ENCODE measurements around the gene CST7. TPM values are rescaled to one million over a fixed set of nuclear protein-coding genes. Genes with fewer than 3 reads are reported as not detected.

CST7 gene
- total and polyA plus RNA-seq, 2 donors (not counting 3 experiments of a cell fraction or from before 2014, with no cell fraction given) = not detected

DNA sequence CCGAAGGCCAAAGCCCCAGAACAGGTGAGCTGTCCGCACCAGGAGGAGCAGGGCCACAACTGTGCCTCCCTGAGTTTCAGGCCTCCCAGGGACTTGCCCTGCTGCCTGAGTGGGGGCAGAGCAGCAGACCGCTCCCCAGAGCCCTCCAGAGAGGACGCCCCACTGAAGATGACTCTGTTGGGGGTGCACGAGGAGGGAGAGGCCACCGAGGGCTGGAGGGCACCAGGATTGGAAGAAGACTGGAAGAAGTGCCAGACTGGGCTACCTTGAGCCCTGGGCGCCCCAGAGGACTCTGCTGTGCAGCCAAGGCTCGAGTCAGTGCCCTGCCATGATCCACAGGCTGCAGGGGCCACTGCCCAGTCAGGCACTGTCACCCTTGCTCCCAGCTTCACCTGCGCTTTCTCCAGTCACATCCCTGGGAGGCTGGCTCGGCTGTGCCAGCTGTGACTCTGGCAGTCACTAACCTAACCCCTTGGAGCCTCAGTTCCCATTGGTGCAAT is 11.3 kb downstream of the CST7 start:
- Histone ChIP-seq H3K36me3 (ENCODE audit: control insufficient read depth in 2 of 2, extremely low read depth in 1 of 2, insufficient read depth in 2 of 2, low read length in 2 of 2) (peaks cover 2 to 15% of the 10 kb centered on the region in 2 experiments), H3K79me2 (ENCODE audit: control insufficient read depth, insufficient read depth, low read length) (no peaks in the 10 kb centered on the region), H3K4me3 (replicated peaks in 1 of 3; ENCODE audit: insufficient read depth in 1 of 3, low read depth in 1 of 3, low read length in 3 of 3) (no peak overlapping the region), H3K9me1 (replicated peaks; ENCODE audit: control insufficient read depth, extremely low read depth, insufficient read depth, low read length) (no peaks in the 10 kb centered on the region), H4K20me1 (replicated peaks; ENCODE audit: control insufficient read depth, extremely low read depth, insufficient read depth, low read length) (no peaks in the 10 kb centered on the region), H3K27ac (ENCODE audit: insufficient read depth, low read depth, low read length) (no peak overlapping the region), H3K27me3 (ENCODE audit: control insufficient read depth in 2 of 2, insufficient read depth in 2 of 2, low read length in 2 of 2) (no peaks in the 10 kb centered on the region), H3K4me1 (ENCODE audit: control insufficient read depth, extremely low read depth, insufficient read depth, low read length) (no peaks in the 10 kb centered on the region), H3K4me2 (ENCODE audit: insufficient read depth, low read length) (no peak overlapping the region), H3K9ac (replicated peaks; ENCODE audit: extremely low read depth, insufficient read depth, low read length) (no peak overlapping the region), H3K9me3 (replicated peaks; ENCODE audit: control insufficient read depth, insufficient read depth, low read length) (no peaks in the 10 kb centered on the region), H2AFZ (ENCODE audit: low read depth, low read length) (no peak overlapping the region)
- DNase-seq (ENCODE audit: low read depth, low spot score) = no peak
- FAIRE-seq = no peak
- no TSS peak for BruUV-seq (replicated peaks)
- CTCF ChIA-PET = no interaction called here
- TF ChIP-seq GATA2 (IDR thresholded peaks at IDR 0.05; ENCODE audit: insufficient read depth, insufficient read length, low read depth, low read length) (no peak), POLR2A (IDR thresholded peaks at IDR 0.05; ENCODE audit: low read depth, low read length) (no peak), MYC (IDR thresholded peaks at IDR 0.05; ENCODE audit: low read depth, low read length) (no peak), JUN (IDR thresholded peaks at IDR 0.05; ENCODE audit: borderline replicate concordance, insufficient read depth, insufficient read length, low read depth) (no peak), POLR2AphosphoS5 (IDR thresholded peaks at IDR 0.05; ENCODE audit: insufficient read depth, low read depth, low read length) (no peak), EZH2 (IDR thresholded peaks at IDR 0.05; ENCODE audit: borderline replicate concordance, low read depth, low read length, severe bottlenecking) (no peak), FOS (IDR thresholded peaks at IDR 0.05; ENCODE audit: borderline replicate concordance, insufficient read depth, low read length) (no peak)
- TF ChIP-seq, protein P1, sequence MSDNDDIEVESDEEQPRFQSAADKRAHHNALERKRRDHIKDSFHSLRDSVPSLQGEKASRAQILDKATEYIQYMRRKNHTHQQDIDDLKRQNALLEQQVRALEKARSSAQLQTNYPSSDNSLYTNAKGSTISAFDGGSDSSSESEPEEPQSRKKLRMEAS (IDR thresholded peaks at IDR 0.05; ENCODE audit: insufficient read depth, insufficient read length) = no peak
- TF ChIP-seq, protein P2, sequence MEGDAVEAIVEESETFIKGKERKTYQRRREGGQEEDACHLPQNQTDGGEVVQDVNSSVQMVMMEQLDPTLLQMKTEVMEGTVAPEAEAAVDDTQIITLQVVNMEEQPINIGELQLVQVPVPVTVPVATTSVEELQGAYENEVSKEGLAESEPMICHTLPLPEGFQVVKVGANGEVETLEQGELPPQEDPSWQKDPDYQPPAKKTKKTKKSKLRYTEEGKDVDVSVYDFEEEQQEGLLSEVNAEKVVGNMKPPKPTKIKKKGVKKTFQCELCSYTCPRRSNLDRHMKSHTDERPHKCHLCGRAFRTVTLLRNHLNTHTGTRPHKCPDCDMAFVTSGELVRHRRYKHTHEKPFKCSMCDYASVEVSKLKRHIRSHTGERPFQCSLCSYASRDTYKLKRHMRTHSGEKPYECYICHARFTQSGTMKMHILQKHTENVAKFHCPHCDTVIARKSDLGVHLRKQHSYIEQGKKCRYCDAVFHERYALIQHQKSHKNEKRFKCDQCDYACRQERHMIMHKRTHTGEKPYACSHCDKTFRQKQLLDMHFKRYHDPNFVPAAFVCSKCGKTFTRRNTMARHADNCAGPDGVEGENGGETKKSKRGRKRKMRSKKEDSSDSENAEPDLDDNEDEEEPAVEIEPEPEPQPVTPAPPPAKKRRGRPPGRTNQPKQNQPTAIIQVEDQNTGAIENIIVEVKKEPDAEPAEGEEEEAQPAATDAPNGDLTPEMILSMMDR (IDR thresholded peaks at IDR 0.05; ENCODE audit: extremely low read depth in 1 of 2, insufficient read depth in 1 of 2, low read depth in 1 of 2, low read length in 2 of 2) = no peak
- intact Hi-C loops (cut with micrococcal nuclease) (no loop called here), dilution Hi-C loops (cut with MboI; ENCODE audit: extremely low pct_ligation_motif_present, low sequenced_read_pairs) (no loop called here)
- POLR2A ChIA-PET = no interaction called here

Measured in endothelial cell of umbilical vein (primary cell).